C4-2B (cell line): ENCODE measurements around the gene TRIM4.

Experiments used
- CTCF ChIP-seq: fragments of 450-650 bp; conservative IDR thresholded peaks from 2 replicates; pipeline ENCODE4 v1.5.1; 2017; ENCODE audit warnings: mild to moderate bottlenecking
- ZFX ChIP-seq: fragments of 450-650 bp; IDR thresholded peaks from 2 replicates; pipeline ENCODE4 v1.6.1; 2017

GRCh38 chr7:99844328-99844727 is 75.0 kb downstream of the TRIM4 start:
- TF ChIP-seq CTCF (no peak), ZFX (no peak)
